Stimulated activated CD8-positive, alpha-beta memory T cell treated with anti-CD3 and anti-CD28 coated beads, Interleukin-15, amount 100 ng/mL, for 24 hours (primary cell): ENCODE data around the gene ZSCAN5C.
"Not testable (repeated sequence)": the region's sequence is repeated elsewhere in the genome, so short reads cannot be mapped to it uniquely, and the experiment has no call there.

Source experiments
- DNase-seq: peaks from one replicate; pipeline ENCODE4 v3.0.0-alpha.2; 2020; ENCODE audit warnings: low read depth

The ZSCAN5C gene

GRCh38 chr19:56193981-56194640 is 8.0 kb upstream of the ZSCAN5C start:
- no peak for DNase-seq

- not testable (repeated sequence) for DNase-seq
Measured at GRCh38 chr19:56197646-56198045, 4.4 kb upstream of the ZSCAN5C start, which contains the start of gene ZSCAN5B. ZSCAN5B (minus strand) TSS chr19:56197783; CDS start chr19:56193052, 4,731 bp downstream.

GRCh38 chr19:56199687-56200086 is 2.4 kb upstream of the ZSCAN5C start:
- no peak for DNase-seq

GRCh38 chr19:56207581-56207980 is 5.5 kb downstream of the ZSCAN5C start:
- DNase-seq = not testable (repeated sequence)

GRCh38 chr19:56209091-56209490 is 7.0 kb downstream of the ZSCAN5C start:
- no peak for DNase-seq

- DNase-seq = not testable (repeated sequence)
Measured at GRCh38 chr19:56210036-56210435, 8.0 kb downstream of the ZSCAN5C start.

GRCh38 chr19:56211718-56212117 is 9.6 kb downstream of the ZSCAN5C start:
- DNase-seq = no peak

- DNase-seq = no peak
Measured at GRCh38 chr19:56217039-56217949, 15.2 kb downstream of the ZSCAN5C start.

- DNase-seq = no peak
Measured at GRCh38 chr19:56218961-56219360, 16.9 kb downstream of the ZSCAN5C start.

GRCh38 chr19:56221442-56221841 is 19.4 kb downstream of the ZSCAN5C start:
- not testable (repeated sequence) for DNase-seq

- no peak for DNase-seq
Measured at GRCh38 chr19:56221851-56222250, 19.8 kb downstream of the ZSCAN5C start.

- DNase-seq = no peak
Measured at GRCh38 chr19:56222901-56223300, 20.8 kb downstream of the ZSCAN5C start.

- no peak for DNase-seq
Measured at GRCh38 chr19:56223481-56223880, 21.4 kb downstream of the ZSCAN5C start.

GRCh38 chr19:56245121-56245740 is 43.2 kb downstream of the ZSCAN5C start:
- DNase-seq = no peak

- not testable (repeated sequence) for DNase-seq
Measured at GRCh38 chr19:56245764-56246163, 43.7 kb downstream of the ZSCAN5C start.

GRCh38 chr19:56248736-56249338 is 46.8 kb downstream of the ZSCAN5C start:
- DNase-seq = not testable (repeated sequence)

- DNase-seq = peak; percentile 58
Measured at GRCh38 chr19:56252699-56253422, 50.8 kb downstream of the ZSCAN5C start.

- DNase-seq = no peak
Measured at GRCh38 chr19:56253737-56254136, 51.7 kb downstream of the ZSCAN5C start.

- DNase-seq = no peak
Measured at GRCh38 chr19:56258272-56258671, 56.2 kb downstream of the ZSCAN5C start.
